GM21360 (cell line): ENCODE data around the gene ASB2.

Experiments used
- ATAC-seq: cut with Tn5 transposase; IDR thresholded peaks from one replicate; pipeline ENCODE4 v1.9.1; 2021; ENCODE audit warnings: mild to moderate bottlenecking, moderate library complexity; ENCODE audit not compliant: unreplicated experiment

The ASB2 gene

DNA sequence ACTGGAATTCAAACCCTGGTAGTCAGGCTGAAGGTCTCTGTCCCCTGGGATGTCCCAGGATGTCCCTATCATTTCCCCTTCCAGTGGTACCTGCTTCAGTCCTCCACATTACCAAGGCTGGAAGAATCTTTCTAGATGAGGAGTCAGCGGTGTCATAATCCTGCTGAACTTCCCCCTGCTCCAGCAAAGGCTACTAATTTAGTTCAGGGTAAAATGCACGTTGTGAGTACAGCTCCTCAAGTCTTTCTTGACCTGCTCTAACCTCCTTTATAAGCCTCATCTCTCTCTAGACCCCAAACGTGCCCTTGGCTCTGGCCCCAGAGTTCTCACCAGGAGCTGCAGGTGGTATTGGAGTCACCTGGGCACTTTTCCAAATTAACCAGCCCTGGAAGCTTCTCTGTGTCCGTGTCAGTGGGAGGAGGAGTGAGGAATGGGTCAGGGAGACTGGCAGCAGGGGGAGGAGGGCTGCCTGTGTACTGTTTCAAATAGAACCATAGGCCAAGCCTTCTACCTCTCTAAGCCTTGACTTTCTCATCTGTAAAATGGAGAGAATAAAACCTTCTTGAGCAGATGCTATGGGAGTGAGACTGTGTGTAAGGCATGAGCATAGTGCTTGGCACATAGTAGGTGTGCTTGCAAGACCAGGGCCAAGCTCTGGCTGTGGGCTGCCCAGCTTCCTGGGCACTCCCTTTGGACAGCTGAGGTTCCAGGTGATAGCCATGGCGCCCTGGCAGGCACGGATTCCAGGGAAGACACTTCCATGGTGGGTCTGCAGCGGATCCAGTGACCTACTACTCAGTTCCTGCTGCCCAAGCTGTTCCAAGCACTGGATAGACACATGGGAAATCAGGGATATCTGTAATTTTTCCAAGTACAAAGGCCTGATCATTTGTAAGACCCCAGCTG is 24.5 kb downstream of the ASB2 start:
- ATAC-seq: no peak

DNA sequence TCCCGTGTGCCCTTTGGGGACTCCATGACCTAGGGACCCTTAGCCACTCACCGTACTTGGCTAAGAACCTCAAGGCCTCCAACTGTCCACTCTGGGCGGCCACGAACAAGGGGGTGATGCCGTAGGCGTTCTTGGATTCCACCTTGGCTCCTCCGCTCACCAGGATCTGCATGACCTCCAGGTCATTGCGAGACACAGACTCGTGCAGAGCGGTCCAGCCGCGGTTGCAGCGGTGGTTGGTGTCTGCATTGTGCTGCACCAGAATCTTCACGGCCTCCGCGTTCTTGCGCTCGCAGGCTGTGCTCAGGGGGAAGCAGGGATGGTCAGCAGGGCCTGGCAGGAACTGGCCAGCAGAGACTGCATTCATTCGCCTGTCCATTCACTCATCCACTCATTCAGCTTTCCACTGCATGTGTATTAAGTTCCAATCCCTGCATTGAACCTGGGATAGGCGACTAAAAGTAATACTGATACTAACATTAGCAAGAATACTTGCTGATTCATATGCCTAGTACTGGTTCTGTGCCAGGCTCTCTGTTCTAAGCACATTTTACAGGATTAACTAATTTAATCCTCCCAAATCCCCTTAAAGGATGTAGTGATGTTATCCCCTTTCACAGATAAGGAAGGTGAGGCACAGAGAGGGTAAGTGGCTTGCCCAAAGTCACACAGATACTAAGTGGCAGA is 25.3 kb downstream of the ASB2 start:
- no peak for ATAC-seq

DNA sequence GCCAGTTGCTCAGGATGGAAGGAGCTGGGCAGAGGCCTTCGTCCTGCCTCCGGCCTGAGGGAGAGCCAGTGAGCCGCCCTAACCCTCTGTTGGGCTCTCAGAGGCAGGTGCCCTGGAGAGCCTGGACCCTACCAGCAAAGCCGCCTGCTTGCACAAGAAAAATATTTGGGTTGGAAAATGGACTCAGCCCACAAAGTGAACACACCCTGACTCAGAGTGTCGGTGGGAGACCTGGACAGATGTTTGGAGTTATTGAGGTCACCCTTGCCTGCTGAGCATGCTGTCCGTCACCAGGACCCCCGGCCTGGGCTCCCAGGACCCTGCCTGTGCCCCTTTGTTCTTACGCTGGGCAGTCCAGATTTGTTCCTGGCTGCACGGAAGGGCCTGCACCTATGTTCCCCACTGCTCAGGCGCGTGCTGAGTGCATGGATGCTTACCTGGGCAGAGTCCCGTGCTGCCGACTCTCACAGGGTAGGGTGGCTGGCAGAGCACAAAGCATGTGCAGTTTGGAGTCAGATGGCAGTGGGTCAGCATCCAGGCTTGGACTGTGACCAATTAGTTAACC is 26.8 kb downstream of the ASB2 start:
- ATAC-seq: no peak

DNA sequence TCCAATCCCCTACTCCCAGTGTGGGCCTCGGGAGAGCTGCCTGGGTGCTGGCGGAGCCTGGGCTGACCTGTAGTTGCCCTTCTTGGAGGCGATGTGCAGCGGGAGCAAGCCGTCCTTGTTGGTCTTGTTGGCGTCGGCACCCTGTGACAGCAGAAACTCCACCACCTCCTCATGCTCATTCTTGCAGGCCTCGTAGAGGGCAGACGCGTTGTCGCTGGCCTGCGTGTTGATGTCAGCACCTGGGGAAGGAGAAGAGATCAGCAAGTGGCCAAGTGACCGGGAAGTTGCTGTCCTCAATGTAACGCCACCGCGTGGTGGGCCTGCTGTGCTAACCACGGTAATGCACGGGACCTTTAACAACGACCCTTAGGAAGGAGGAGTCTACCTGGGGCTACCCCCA is 29.1 kb downstream of the ASB2 start:
- ATAC-seq: no peak

DNA sequence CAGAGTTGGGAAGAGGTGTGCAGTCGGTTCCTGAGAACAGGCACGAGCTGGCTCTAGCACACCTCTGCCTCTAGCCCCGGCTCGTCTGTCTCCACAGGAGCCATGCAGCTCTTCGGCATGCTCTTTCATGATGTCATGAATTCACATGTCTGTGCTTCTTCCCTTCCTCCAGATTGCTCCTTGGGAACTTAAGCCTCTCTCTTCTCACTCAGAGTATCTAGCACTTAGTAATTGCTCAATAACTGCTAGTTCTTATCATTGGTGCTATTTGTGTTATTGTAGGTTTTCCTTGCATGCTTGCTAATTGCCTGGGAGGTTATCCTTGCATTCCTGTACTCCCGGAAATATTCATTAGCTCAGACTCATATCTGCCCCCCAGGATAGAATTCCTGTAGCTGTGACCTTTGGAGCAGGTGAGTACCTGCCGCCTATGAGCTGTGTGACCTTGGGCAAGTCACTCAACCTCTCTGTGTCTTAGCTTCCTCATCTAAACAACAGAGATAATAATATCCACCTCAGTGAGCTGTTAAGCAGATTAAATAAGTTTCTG is 29.8 kb downstream of the ASB2 start:
- no peak for ATAC-seq

DNA sequence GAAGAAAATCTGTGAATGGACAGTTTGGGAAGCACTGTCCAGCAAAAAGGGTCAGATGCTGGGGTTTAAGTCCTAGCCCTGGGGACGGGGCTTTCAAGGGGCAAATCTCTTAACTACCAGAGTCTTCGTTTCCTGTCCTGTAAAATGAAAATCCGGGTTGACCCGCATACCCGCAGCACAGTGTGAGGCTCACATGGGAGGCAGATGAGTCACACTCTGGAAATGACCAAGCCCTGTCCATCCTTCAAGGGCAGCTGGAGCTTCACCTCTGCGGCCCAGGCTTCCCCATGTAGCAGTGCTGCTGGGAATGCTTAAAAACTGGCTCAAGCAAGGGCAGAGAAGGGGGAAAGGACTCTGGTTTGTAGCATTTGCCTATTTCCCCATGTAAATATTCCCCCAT is 30.3 kb downstream of the ASB2 start:
- no peak for ATAC-seq

DNA sequence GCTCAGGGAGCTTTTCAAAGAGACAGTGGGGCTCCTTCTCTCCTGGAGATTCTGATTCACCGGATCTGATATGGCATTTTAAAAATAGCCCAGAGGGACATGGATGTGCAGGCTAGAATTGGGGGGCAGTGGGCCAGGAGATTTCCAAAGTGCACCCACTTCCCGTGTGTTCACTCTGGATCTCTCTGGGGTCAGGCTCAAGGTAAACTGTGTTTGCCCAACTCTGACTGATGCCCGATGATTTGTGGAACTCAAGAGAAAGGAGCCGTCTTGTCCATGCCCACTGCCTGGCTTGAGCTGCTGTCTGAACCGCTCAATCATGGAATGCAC is 31.3 kb downstream of the ASB2 start:
- ATAC-seq: no peak

DNA sequence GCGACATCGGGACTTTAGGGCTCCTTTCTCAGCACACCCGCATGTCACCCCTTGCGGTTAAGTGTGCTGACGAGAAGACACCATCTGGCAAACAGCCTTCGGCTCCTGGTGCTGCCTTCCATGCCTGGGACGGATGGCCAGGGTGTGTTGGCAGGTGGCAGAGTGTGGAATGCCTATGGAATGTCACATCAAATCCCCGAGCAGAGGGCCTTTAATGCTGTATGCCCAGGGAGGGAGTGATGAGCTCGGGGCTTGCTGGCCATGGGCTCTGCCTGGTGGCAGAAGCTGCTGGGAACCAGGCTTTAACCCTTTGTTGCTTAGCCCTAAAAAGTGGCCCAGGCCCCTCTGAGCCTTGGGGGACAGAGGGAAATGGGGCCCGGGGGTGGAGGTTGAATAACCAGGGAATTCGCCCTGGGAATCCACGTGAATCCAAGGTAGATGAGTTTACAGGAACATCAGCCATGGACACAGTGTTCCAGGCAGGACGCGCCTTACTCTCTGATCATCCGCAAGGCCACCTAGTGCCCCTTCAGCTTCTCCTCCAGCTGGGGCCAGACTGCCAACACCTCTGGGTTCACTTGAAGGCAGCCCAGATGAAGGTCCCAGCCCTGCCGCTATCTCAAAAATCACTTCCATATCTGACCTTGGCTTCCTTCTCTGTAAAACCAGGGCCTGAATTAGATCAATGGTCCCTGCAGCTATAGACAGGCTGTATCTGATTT is 31.9 kb downstream of the ASB2 start:
- ATAC-seq: no peak

DNA sequence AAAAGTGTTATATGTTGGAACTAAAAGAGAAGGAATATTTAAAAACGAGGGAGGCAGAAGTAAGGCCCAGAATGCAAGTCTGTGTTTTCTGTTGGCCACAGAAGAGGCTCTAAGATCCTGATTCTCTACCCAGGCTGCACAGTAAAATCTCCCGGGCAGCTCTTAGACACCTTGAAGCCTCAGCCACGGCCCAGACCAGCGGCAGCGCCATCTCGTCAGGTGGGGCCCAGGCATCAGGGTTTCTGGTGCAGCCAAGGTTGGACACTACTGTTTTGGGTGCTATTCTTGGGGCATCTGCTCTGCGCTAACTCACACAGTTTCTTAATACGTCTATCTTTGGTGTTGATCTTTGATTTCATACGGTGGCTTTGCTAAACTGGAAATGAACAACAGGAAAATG is 32.4 kb downstream of the ASB2 start:
- no peak for ATAC-seq

DNA sequence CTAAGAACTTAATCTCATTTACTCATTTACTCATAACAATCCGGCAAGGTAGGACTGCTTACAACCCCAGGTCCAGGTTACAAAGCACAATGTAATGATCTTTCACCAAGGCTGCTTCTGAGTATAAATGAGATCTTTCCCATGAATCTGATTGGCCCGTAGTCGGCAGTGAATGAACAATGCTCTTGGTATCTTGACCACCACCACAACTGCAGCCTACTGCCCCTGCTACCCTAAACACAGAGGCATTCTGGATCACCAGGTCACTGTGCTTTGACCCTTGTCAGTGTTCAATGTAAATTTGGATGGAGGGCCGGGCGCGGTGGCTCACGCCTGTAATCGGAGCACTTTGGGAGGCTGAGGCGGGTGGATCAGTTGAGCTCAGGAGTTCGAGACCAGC is 33.3 kb downstream of the ASB2 start:
- no peak for ATAC-seq

DNA sequence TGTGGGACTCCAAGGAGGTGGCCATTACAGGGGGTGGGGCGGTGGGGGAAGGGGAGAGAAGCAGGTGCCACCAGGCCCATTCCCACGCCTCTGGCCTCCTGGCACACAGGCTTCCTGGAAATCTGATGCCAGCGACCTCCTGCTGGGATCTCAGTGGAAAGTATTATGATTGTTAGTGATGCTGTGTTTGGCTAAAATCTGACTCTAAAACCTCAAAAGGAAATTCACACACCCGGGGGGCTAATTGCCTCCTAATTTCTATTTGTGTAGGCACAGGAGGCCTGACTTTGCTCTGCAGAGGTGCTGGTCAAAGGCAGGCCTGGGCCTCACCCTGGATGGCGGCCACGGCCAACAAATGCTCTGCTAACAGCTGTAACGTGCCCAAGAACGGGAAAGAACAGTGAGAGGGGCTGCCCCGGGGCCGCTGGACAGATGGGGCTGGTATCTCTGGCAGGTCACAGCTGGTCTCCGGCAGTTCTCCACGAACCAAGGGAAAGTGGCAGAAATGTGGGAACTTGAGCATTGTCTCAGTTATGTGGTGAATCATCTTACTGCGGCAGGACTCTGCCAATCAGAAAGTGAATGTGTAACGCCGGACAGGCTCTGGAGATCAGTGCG is 35.0 kb downstream of the ASB2 start:
- no peak for ATAC-seq

DNA sequence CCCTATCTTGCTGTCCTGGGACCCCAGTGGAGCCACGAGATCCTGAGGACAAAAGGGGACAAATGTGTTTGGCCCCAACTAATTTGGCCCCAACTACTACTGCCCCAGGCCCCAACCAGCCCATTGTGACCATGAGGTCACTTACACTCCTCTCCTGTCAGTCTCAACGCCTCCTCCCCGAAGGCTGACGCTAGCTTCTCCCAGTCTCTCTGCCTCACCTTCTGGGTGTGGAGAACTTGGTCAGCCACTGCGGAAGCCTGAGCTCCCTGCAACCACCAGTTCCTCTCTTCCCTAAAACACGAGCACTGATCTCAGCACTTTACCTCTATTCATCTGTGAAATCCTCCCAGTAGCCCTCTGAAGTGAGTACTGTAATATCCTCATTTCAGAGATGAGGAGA is 35.9 kb downstream of the ASB2 start:
- ATAC-seq: no peak

DNA sequence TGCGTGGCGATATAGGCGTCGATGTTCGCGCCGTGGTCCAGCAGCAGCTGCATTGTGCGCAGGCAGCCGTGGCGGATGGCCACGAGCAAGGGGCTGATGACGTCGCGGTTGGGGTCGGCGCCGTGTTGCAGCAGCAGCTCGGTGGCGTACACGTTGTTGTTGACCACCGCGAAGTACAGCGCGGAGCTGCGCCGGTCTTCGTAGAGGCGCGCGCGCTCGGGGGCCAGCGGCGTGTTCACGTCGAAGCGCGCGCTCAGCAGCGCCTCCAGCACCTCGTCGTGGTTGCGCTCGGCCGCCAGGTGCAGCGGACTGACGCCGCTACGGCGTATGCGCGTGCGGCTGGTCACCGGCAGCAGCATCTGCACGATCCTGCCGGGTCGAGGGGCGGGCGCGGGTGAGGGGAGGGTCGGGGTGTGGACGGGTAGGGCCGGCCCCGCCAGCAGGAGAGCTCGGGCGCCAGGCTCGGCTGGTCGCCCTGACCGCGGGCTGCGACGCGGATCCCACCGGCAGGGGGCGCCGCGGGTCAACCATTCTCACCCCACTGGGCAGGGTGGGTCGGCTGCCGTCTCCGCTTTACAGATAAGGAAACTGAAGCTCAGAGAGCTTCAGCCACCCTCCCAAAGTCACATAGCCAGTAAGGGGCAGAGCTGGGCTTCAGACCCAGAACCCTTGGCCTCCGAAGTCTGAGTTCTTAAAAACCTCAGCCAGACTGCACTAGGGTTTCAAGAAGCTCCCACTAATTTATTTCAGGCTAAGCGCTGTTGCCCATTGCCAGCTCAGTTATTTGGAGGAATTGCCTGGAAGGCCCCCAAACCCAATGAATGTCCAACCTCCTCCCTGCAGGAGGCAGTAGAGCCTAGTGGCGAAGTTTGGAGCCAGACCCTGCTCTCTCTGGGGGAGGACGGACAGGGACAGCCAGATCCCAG is 36.8 kb downstream of the ASB2 start:
- ATAC-seq: peak; percentile 78

DNA sequence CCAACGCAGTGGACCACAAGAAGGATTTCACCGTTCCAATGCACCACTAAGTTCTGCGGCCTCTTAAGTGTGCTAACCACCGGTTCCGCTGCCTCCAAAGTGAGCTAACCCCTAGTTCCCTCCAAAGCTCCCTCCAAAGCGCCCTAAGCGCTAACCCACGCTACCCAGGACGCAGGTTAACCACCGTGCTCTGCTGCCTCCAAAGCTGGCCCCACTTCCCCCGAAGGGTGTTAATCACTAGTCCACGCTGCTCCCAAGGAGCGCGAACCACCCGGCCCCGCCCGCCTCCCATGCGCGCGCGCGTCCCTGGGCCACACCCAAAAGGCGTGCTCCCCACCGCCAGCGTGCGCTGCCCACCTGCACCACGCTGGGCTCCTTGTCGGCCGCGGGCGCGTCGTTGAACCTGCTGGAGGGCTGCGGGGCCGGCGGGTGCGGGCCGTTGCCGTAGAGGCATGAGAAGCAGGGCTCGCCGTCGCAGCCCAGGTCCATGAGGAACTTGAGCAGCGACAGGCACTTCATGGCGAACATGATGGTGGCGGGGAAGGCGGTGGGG is 37.5 kb downstream of the ASB2 start:
- no peak for ATAC-seq

DNA sequence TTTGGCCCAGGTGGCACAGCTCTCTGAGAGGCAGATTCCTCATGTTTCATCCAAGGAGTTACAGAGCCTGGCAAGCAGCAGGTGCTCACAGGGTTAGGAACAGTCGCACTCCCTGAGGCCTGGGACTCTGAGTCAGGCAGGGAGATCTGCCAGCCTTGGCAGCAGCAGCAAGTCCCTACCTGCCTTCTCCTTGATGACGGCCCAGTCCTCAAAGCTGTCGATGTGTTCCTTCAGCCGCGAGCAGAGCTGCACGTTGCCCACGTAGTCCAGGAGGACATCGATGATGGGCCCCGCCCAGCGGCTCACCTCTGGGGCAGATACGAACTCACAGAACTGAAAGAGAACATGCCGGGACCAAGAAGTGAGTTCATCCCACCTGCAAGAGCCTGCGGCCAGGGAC is 38.9 kb downstream of the ASB2 start:
- no peak for ATAC-seq

DNA sequence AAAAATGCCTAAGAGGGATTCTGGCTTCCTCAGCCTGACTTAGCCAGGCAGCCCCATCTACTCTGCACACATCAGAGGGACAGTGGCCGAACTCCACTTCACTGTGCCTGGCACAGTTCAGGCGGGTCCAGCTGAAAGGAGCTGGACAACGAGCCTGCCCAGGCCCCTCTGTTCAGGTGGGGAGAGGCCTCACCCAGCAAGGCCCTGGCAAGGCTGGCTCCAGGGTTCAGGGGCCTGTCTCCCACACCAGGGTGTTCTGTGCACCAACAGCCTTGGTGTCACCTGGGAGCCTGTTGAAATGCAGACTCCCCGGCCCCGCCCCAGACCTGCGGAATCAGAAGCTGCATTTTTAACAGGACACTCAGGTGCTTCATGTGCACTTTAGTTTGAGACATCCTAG is 39.4 kb downstream of the ASB2 start:
- ATAC-seq: no peak

DNA sequence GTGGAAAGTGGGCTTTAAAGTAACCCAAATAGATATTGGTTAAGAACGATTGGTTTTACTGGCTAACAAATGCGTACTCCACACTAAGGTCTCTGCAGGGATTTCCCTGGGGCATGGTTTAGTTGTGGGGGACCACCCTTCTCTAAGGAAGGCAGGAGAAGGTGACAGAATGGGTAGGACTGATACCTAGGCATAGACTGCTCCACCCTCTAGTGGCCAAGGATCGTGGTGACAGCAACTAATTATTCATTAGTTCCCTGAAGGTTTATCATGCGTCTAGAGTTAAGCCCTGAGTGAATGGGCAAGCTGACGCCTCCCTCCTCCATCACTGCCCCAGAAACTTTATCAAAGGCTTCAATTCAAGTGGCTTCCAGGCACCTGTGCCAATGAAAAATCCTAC is 40.1 kb downstream of the ASB2 start:
- ATAC-seq: no peak

DNA sequence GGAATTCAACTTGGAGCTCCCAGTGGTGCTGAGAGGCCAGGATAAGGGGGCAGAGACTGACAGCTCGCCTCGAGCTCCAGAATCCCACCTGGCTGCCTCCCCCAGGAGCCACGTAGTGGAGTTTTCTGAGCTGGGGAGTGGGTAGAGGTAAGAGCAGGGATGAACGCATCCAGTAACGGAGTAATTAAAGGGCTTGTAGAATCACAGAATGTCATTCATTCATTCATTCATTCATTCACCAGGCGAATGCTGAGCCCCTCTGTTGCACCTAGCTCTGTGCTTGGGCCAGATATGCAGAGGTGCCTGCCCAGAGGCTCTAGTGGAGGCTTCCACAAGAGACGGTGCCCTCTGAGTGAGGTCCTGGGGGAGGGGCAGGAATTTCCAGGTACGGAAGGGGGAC is 41.2 kb downstream of the ASB2 start:
- no peak for ATAC-seq

DNA sequence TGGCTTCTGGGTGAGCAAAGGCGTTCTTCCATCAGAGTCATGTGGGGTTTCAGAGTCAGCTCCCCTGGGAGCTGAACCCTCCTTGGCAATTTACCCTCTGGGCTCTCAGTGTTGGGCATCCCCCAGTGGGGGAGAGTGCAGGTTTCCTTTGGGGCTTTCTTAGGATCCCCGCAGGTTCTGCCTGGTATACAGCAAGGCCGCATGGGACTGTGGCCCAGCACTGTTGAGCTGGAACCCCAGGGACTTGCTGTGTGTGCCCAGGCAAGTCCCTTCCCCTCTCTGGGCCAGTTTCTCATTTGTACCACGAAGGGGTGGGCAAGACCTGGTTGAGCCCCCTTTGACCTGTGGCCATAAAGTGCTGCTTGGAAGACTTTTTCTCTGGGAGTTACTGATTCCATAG is 43.7 kb downstream of the ASB2 start:
- no peak for ATAC-seq

DNA sequence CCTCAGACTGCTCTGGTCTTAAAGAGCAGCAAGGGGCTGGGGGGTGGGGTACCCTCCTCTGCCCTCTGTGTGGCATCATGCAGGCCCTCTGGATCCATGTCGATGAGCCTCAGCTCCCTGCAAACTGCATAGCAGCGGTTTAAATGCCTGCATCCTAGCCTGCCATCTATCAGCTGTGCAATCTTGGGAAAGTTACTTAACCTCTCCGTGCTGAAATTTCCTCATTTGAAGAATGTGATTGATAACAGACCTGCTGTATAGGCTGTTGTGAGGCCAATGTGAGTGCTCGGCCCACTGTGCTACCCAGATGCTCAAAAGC is 45.4 kb downstream of the ASB2 start:
- no peak for ATAC-seq
